ENCODE measurements around the gene CTDP1. TPM values are rescaled to one million over a fixed set of nuclear protein-coding genes. Genes with fewer than 3 reads are reported as not detected.

Gene CTDP1
- polyA plus RNA-seq, 1 donor (not counting 4 experiments of a cell fraction or from before 2014, with no cell fraction given): 9.2 TPM

- H3K27ac ChIP-seq (ENCODE audit: control insufficient read depth, insufficient read depth, low read length): no peak overlapping the region
- no peaks in the 10 kb centered on the region for H4K20me1 ChIP-seq (ENCODE audit: control insufficient read depth, extremely low read depth, insufficient read depth, low read length)
- H3K9ac ChIP-seq (ENCODE audit: control insufficient read depth, extremely low read depth, insufficient read depth, low read length): no peak overlapping the region
- no peak overlapping the region for H2AFZ ChIP-seq (ENCODE audit: control insufficient read depth, low read length)
- peaks cover 16% of the 10 kb centered on the region for H3K27me3 ChIP-seq (ENCODE audit: control insufficient read depth, extremely low read depth, insufficient read depth, low read length)
- no peaks in the 10 kb centered on the region for H3K9me3 ChIP-seq (ENCODE audit: control insufficient read depth, low read depth, low read length)
- H3K9me1 ChIP-seq (ENCODE audit: control insufficient read depth, extremely low read depth, insufficient read depth, low read length): no peaks in the 10 kb centered on the region
- no peak overlapping the region for H3K4me2 ChIP-seq (ENCODE audit: control insufficient read depth, extremely low read depth, insufficient read depth, low read depth, low read length)
- dilution Hi-C loops (cut with MboI; ENCODE audit: extremely low pct_ligation_motif_present, low sequenced_read_pairs): no loop called here
- H3K4me1 ChIP-seq (ENCODE audit: control insufficient read depth, extremely low read depth, insufficient read depth, low read length): no peaks in the 10 kb centered on the region
- H3K79me2 ChIP-seq (ENCODE audit: control insufficient read depth, insufficient read depth, low read length): no peaks in the 10 kb centered on the region
- TF ChIP-seq, protein P1, sequence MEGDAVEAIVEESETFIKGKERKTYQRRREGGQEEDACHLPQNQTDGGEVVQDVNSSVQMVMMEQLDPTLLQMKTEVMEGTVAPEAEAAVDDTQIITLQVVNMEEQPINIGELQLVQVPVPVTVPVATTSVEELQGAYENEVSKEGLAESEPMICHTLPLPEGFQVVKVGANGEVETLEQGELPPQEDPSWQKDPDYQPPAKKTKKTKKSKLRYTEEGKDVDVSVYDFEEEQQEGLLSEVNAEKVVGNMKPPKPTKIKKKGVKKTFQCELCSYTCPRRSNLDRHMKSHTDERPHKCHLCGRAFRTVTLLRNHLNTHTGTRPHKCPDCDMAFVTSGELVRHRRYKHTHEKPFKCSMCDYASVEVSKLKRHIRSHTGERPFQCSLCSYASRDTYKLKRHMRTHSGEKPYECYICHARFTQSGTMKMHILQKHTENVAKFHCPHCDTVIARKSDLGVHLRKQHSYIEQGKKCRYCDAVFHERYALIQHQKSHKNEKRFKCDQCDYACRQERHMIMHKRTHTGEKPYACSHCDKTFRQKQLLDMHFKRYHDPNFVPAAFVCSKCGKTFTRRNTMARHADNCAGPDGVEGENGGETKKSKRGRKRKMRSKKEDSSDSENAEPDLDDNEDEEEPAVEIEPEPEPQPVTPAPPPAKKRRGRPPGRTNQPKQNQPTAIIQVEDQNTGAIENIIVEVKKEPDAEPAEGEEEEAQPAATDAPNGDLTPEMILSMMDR (optimal IDR thresholded peaks at IDR 0.05 in 1 of 3, IDR thresholded peaks at IDR 0.05 in 1 of 3, conservative IDR thresholded peaks at IDR 0.05 in 1 of 3; ENCODE audit: extremely low read depth in 1 of 3, insufficient read depth in 2 of 3, low read length in 3 of 3): no peak
- no peak for TF ChIP-seq EZH2 (IDR thresholded peaks at IDR 0.05; ENCODE audit: low read length)
- H3K36me3 ChIP-seq (ENCODE audit: control insufficient read depth in 2 of 2, extremely low read depth in 1 of 2, insufficient read depth in 2 of 2, low read length in 2 of 2): no peaks in the 10 kb centered on the region
- no peak overlapping the region for H3K4me3 ChIP-seq (ENCODE audit: control insufficient read depth in 2 of 3, extremely low read depth in 1 of 3, insufficient read depth in 2 of 3, low read depth in 1 of 3, low read length in 3 of 3)
- FAIRE-seq: no peak
- no peak for DNase-seq (ENCODE audit: low read depth, low spot score)
Observed at GRCh38 chr18:79642626-79643025, 37.0 kb upstream of the CTDP1 start.

DNA sequence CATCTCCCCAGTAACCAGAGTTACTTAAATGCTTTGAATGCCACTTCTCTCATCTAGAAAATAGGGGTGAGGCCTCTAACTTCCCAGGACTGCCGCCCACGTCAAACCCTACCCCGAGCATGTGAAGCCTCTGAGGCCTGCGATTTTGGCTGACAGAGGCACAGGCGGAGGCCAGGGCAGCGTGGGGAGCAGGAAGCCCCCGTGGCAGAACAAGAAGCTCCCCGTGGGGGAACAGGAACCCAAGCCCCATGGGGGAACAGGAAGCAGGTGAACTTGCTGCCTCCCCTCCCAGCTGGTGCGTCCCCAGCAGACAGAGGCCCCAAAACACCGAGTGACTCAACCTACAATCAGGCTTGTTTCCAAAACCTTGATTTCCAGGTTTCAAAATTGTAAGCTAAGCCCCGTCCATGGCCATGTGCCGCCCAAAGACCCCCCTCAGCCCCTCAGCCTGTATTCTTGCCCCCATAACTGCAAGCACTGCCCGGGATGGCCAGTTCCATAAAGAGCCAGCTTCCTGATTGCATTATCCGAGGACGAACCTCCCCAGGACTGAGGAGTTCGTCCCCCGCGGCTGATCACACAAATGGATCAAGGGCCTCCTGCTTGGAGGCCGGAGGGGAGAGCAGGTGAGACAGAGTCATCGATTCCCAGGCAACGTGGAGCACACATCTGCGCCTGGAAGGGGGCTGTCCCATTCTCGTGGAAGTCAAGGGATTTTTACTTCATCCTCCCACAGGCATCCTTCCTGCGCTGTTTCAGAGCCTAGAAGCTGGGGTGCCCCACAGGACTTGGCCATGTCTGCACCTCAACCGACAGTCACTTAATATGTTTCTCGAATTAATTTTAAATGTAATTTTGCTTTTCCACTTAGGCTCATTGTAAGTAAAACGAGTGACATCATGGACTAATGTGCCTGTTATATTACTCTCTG, 36.3 kb upstream of the CTDP1 start:
- Histone ChIP-seq H3K4me3 (ENCODE audit: control insufficient read depth in 2 of 3, extremely low read depth in 1 of 3, insufficient read depth in 2 of 3, low read depth in 1 of 3, low read length in 3 of 3) (no peak overlapping the region), H3K79me2 (ENCODE audit: control insufficient read depth, insufficient read depth, low read length) (no peaks in the 10 kb centered on the region), H3K27ac (ENCODE audit: control insufficient read depth, insufficient read depth, low read length) (no peak overlapping the region), H2AFZ (ENCODE audit: control insufficient read depth, low read length) (no peak overlapping the region), H3K4me2 (ENCODE audit: control insufficient read depth, extremely low read depth, insufficient read depth, low read depth, low read length) (no peak overlapping the region), H3K36me3 (ENCODE audit: control insufficient read depth in 2 of 2, extremely low read depth in 1 of 2, insufficient read depth in 2 of 2, low read length in 2 of 2) (no peaks in the 10 kb centered on the region), H3K9me1 (ENCODE audit: control insufficient read depth, extremely low read depth, insufficient read depth, low read length) (no peaks in the 10 kb centered on the region), H3K9ac (ENCODE audit: control insufficient read depth, extremely low read depth, insufficient read depth, low read length) (no peak overlapping the region), H3K4me1 (ENCODE audit: control insufficient read depth, extremely low read depth, insufficient read depth, low read length) (no peaks in the 10 kb centered on the region), H4K20me1 (ENCODE audit: control insufficient read depth, extremely low read depth, insufficient read depth, low read length) (no peaks in the 10 kb centered on the region), H3K9me3 (ENCODE audit: control insufficient read depth, low read depth, low read length) (no peaks in the 10 kb centered on the region), H3K27me3 (ENCODE audit: control insufficient read depth, extremely low read depth, insufficient read depth, low read length) (peaks cover 9% of the 10 kb centered on the region)
- FAIRE-seq (no peak), DNase-seq (ENCODE audit: low read depth, low spot score) (no peak)
- dilution Hi-C loops (cut with MboI; ENCODE audit: extremely low pct_ligation_motif_present, low sequenced_read_pairs): no loop called here
- TF ChIP-seq EZH2 (IDR thresholded peaks at IDR 0.05; ENCODE audit: low read length): no peak
- TF ChIP-seq, protein P1 (optimal IDR thresholded peaks at IDR 0.05 in 1 of 3, IDR thresholded peaks at IDR 0.05 in 1 of 3, conservative IDR thresholded peaks at IDR 0.05 in 1 of 3; ENCODE audit: extremely low read depth in 1 of 3, insufficient read depth in 2 of 3, low read length in 3 of 3): no peak

All from keratinocyte (primary cell).